Tibial artery (tissue), 4 donors: ENCODE data around the gene ZNF540.
"Not testable (repeated sequence)": the region's sequence is repeated elsewhere in the genome, so short reads cannot be mapped to it uniquely, and the experiment has no call there.

ENCODE experiments used
- DNase-seq, 2 donors: peaks; one replicate each; pipeline ENCODE4 v3.0.0-alpha.2; 2019
- H3K27ac ChIP-seq, 2 donors: fragments of 200-600 bp; sonication (generic) in 1 of 2; 1 replicate in 1 of 2; 2 replicates in 1 of 2; pipeline ENCODE4 v1.5.1; 2018 to 2019; ENCODE audit warnings: mild to moderate bottlenecking in 1 of 2
- H3K27me3 ChIP-seq, 2 donors: fragments of 200-600 bp; sonication (generic) in 1 of 2; one replicate each; pipeline versions ENCODE4 v1.5.1 to v1.6.0; 2016 to 2019
- H3K36me3 ChIP-seq, 3 donors: fragments of 200-600 bp; sonication (generic) in 2 of 3; one replicate each; pipeline ENCODE4 v1.5.1; 2016 to 2019; ENCODE audit warnings: mild to moderate bottlenecking in 2 of 3
- H3K4me1 ChIP-seq, 4 donors: fragments of 200-600 bp; sonication (generic) in 2 of 4; 1 replicate in 3 of 4; 2 replicates in 1 of 4; pipeline ENCODE4 v1.5.1; 2016 to 2019
- H3K4me3 ChIP-seq, 2 donors: fragments of 200-600 bp; sonication (generic) in 1 of 2; 1 replicate in 1 of 2; 2 replicates in 1 of 2; pipeline ENCODE4 v1.5.1; 2018 to 2019; ENCODE audit warnings: mild to moderate bottlenecking in 2 of 2
- H3K9me3 ChIP-seq, 3 donors: fragments of 200-600 bp; sonication (generic) in 1 of 3; one replicate each; pipeline ENCODE4 v1.5.1; 2016 to 2019
- intact Hi-C: fragments of 100-400 bp; cut with DNase I; formaldehyde crosslinking; loops from one replicate; pipeline ENCODE4 v1.15.0; 2023; ENCODE audit warnings: low total_unique reads
- TF ChIP-seq, protein P1 (sequence below), 2 experiments: fragments of 200-600 bp in 1 of 2; fragments of 450-650 bp in 1 of 2; IDR thresholded peaks; one replicate each; pipeline ENCODE4 v1.5.1; 2017 to 2019; ENCODE audit warnings: antibody characterized with exemption in 2 of 2, mild to moderate bottlenecking in 1 of 2, moderate library complexity in 1 of 2

The ZNF540 gene

GRCh38 chr19:37654118-37654517, 59.4 kb downstream of the ZNF540 start:
- TF ChIP-seq, protein P1, sequence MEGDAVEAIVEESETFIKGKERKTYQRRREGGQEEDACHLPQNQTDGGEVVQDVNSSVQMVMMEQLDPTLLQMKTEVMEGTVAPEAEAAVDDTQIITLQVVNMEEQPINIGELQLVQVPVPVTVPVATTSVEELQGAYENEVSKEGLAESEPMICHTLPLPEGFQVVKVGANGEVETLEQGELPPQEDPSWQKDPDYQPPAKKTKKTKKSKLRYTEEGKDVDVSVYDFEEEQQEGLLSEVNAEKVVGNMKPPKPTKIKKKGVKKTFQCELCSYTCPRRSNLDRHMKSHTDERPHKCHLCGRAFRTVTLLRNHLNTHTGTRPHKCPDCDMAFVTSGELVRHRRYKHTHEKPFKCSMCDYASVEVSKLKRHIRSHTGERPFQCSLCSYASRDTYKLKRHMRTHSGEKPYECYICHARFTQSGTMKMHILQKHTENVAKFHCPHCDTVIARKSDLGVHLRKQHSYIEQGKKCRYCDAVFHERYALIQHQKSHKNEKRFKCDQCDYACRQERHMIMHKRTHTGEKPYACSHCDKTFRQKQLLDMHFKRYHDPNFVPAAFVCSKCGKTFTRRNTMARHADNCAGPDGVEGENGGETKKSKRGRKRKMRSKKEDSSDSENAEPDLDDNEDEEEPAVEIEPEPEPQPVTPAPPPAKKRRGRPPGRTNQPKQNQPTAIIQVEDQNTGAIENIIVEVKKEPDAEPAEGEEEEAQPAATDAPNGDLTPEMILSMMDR (IDR thresholded peaks at IDR 0.05) = no peak
- intact Hi-C loops = loop anchor here (2.0 to 5.0 kb wide), 2 partner anchors 57 to 147 kb away; partner anchors contain the start of gene ZNF793

GRCh38 chr19:37654629-37655300, 60.1 kb downstream of the ZNF540 start:
- H3K4me3 ChIP-seq = peak overlapping the region; percentile 67 to 77
- intact Hi-C loops = loop anchor here (2.0 to 5.0 kb wide), 2 partner anchors 58 to 147 kb away; partner anchors contain the start of gene ZNF793
- H3K27me3 ChIP-seq = no peaks in the 10 kb centered on the region
- peaks cover 0 to 11% (median 0%) of the 10 kb centered on the region in 3 donors for H3K9me3 ChIP-seq
- H3K27ac ChIP-seq = peak overlapping the region; percentile 87 to 91
- TF ChIP-seq, protein P1 (IDR thresholded peaks at IDR 0.05) = no peak
- DNase-seq = no peak
- H3K36me3 ChIP-seq = peaks cover 0 to 12% (median 0%) of the 10 kb centered on the region in 3 donors
- peaks cover 0 to 25% (median 16%) of the 10 kb centered on the region in 4 donors for H3K4me1 ChIP-seq

More at GRCh38 chr19:37654118-37654517, 59.4 kb downstream of the ZNF540 start:
- DNase-seq = no peak
- H3K9me3 ChIP-seq = peaks cover 0 to 16% (median 0%) of the 10 kb centered on the region in 3 donors
- H3K27me3 ChIP-seq = no peaks in the 10 kb centered on the region
- peaks cover 0 to 25% (median 16%) of the 10 kb centered on the region in 4 donors for H3K4me1 ChIP-seq
- H3K36me3 ChIP-seq = peaks cover 0 to 19% (median 0%) of the 10 kb centered on the region in 3 donors
- peak overlapping the region; percentile 87 to 91 for H3K27ac ChIP-seq
- peak overlapping the region; percentile 67 to 77 for H3K4me3 ChIP-seq

- H3K9me3 ChIP-seq = peaks cover 0 to 9% (median 0%) of the 10 kb centered on the region in 3 donors
- H3K4me1 ChIP-seq = peaks cover 0 to 25% (median 16%) of the 10 kb centered on the region in 4 donors
- peak; percentile 88 to 95 for DNase-seq
- no peaks in the 10 kb centered on the region for H3K27me3 ChIP-seq
- TF ChIP-seq, protein P1 (IDR thresholded peaks at IDR 0.05) = no peak
- peak within 1 kb of the TSS; percentile 67 to 77 for H3K4me3 ChIP-seq
- H3K27ac ChIP-seq = peak within 1 kb of the TSS; percentile 87 to 91
- intact Hi-C loops = loop anchor here (2.0 kb wide), 1 partner anchor 58 kb away; no protein-coding TSS in a partner anchor
- H3K36me3 ChIP-seq = peaks cover 0 to 8% (median 0%) of the 10 kb centered on the region in 3 donors
Measured at GRCh38 chr19:37655301-37655688, 60.6 kb downstream of the ZNF540 start, which contains the start of gene ZFP30. TSS of gene ZFP30 (minus strand) at chr19:37655465. CDS start at chr19:37647822, 7,643 bp downstream.

DNA sequence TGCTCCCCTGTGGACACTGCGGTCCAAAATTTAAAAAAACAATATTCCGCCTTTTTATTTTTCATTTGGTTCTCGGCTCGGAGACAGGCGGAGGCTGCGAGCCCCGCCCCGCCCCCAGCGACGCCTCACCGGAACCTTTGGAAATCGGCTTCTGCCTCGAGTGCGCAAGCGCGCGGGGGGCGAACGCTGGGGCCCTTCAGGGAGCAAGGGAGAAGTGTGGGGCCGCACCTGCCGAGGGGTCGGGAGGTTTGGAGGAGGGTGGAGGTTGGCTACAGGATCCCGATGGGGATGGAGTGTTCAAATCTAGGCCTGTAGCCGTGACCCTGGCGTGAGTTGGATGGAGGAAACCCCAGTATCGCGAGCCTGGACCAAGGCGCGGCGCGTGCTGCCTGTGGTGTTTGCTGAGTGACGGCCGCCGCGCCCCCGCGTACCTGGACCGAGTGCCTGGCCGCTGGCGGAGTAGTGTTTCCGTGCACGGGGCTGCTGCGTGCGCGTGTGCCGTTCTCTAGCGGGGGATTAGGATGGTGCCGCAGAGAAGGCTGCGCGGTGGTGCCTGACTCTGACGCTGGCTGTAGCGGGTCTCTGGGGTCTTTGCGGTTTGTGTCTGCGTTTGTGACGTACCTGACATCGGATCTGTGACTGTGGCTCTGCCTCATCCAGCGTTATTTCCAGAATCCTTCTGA, 61.2 kb downstream of the ZNF540 start:
- TF ChIP-seq, protein P1 (IDR thresholded peaks at IDR 0.05) = no peak
- intact Hi-C loops = loop anchor here (2.0 kb wide), 1 partner anchor 59 kb away; no protein-coding TSS in a partner anchor

GRCh38 chr19:37657157-37657556, 62.5 kb downstream of the ZNF540 start:
- intact Hi-C loops = not testable (repeated sequence)

More for the DNA sequence above, 61.2 kb downstream of the ZNF540 start:
- H3K9me3 ChIP-seq = peaks cover 0 to 8% (median 0%) of the 10 kb centered on the region in 3 donors
- peak overlapping the region; percentile 67 to 77 for H3K4me3 ChIP-seq
- H3K36me3 ChIP-seq = peaks cover 0 to 5% (median 0%) of the 10 kb centered on the region in 3 donors
- H3K27ac ChIP-seq = peak overlapping the region; percentile 87 to 91
- no peaks in the 10 kb centered on the region for H3K27me3 ChIP-seq
- DNase-seq = peak; percentile 74 to 91
- peaks cover 0 to 25% (median 16%) of the 10 kb centered on the region in 4 donors for H3K4me1 ChIP-seq

More at GRCh38 chr19:37657157-37657556, 62.5 kb downstream of the ZNF540 start:
- H3K27me3 ChIP-seq, DNase-seq, H3K36me3 ChIP-seq, H3K4me3 ChIP-seq, H3K27ac ChIP-seq: not testable (repeated sequence)
- Histone ChIP-seq H3K4me1 (peaks cover 0 to 25% (median 16%) of the 10 kb centered on the region in 4 donors), H3K9me3 (peaks cover 0 to 14% (median 3%) of the 10 kb centered on the region in 3 donors)
